Measurements from ENCODE around the gene ATF6. TPM values are rescaled to one million over a fixed set of nuclear protein-coding genes. Genes with fewer than 3 reads are reported as not detected.

Gene ATF6
- total and polyA plus RNA-seq, 2 of the 8 experiments (the other 6 are each of a cell fraction or from before 2014, with no cell fraction given), result 4.6 to 10.0 TPM

GRCh38 chr1:161962091-161962887 lies 196.2 kb downstream of the ATF6 start:
- no peak overlapping the region for H3K27ac ChIP-seq (ENCODE audit: low read depth, low read length)
- H3K4me1 ChIP-seq (replicated peaks in 1 of 4; ENCODE audit: control insufficient read depth in 3 of 4, insufficient read depth in 4 of 4, low read length in 3 of 4), result no peaks in the 10 kb centered on the region; a peak in 1 of 7 replicates
- H2AK5ac ChIP-seq (ENCODE audit: low read depth, low read length), result no peak overlapping the region
- H2BK20ac ChIP-seq (ENCODE audit: low read length), result no peak overlapping the region
- H3K4ac ChIP-seq (replicated peaks; ENCODE audit: insufficient read length, low read depth, low read length), result no peak overlapping the region
- no peak overlapping the region for H3K9ac ChIP-seq (replicated peaks in 1 of 4; ENCODE audit: extremely low read depth in 1 of 4, low read depth in 3 of 4, low read length in 3 of 4)
- H4K8ac ChIP-seq (ENCODE audit: extremely low read depth, insufficient read depth, low read length), result no peak overlapping the region
- H3K4me3 ChIP-seq (ENCODE audit: extremely low read depth in 1 of 4, insufficient read depth in 2 of 4, low read depth in 3 of 4, low read length in 4 of 4), result no peak overlapping the region
- no peak for FAIRE-seq
- no peak overlapping the region for H2BK120ac ChIP-seq (replicated peaks; ENCODE audit: low read depth, low read length)
- H3K23ac ChIP-seq (ENCODE audit: insufficient read length), result no peak overlapping the region
- H3K36me3 ChIP-seq (ENCODE audit: control insufficient read depth in 2 of 4, insufficient read depth in 4 of 4, low read length in 3 of 4), result no peaks in the 10 kb centered on the region
- CTCF ChIA-PET (ENCODE audit: partially characterized antibody), result interaction anchor here (0.6 to 1.2 kb wide), 5 partner anchors 72 to 201 kb away, joined by 3 read pairs; no protein-coding TSS in a partner anchor
- POLR2A ChIA-PET (ENCODE audit: partially characterized antibody), result interaction anchor here (0.7 kb wide), 1 partner anchor 31 kb away, joined by 3 read pairs; no protein-coding TSS in a partner anchor
- no peaks in the 10 kb centered on the region for H3K27me3 ChIP-seq (replicated peaks in 1 of 4; ENCODE audit: control insufficient read depth in 3 of 4, extremely low read depth in 1 of 4, insufficient read depth in 3 of 4, low read length in 3 of 4)
- H4K20me1 ChIP-seq (replicated peaks in 1 of 2; ENCODE audit: control insufficient read depth in 1 of 2, insufficient read depth in 2 of 2, low read length in 2 of 2), result no peaks in the 10 kb centered on the region
- H4K5ac ChIP-seq (ENCODE audit: insufficient read length, low read depth, low read length), result no peak overlapping the region
- H2BK12ac ChIP-seq (ENCODE audit: low read depth, low read length), result no peak overlapping the region
- no peaks in the 10 kb centered on the region for H3K23me2 ChIP-seq (ENCODE audit: low read depth, low read length)
- no peak overlapping the region for H3K18ac ChIP-seq (ENCODE audit: extremely low read depth, low read length)
- no peak overlapping the region for H2BK15ac ChIP-seq (ENCODE audit: low read length)
- no peak overlapping the region for H3K14ac ChIP-seq (ENCODE audit: insufficient read length)
- H2BK5ac ChIP-seq (ENCODE audit: low read depth, low read length), result no peak overlapping the region
- H3K9me3 ChIP-seq (ENCODE audit: insufficient read depth in 2 of 2, low read depth in 1 of 2, low read length in 1 of 2), result no peaks in the 10 kb centered on the region
- H4K91ac ChIP-seq (replicated peaks; ENCODE audit: insufficient read length, low read length), result no peak overlapping the region
- DNase-seq (ENCODE audit: low read depth in 1 of 2, low spot score in 2 of 2), result no peak
- WGBS, 2 experiments (ENCODE audit: extremely low coverage in 1 of 2, insufficient coverage in 1 of 2, insufficient read length in 1 of 2, insufficient replicate concordance in 2 of 2, low coverage in 1 of 2, low lambda C conversion rate in 2 of 2, missing lambda C conversion rate in 1 of 2), result 93% methylated on average over 8 of the region's 8 CpGs; no CpG with 5 or more reads in 1 of the 2 experiments
- H3K4me2 ChIP-seq (ENCODE audit: insufficient read depth in 1 of 2, low read depth in 2 of 2, low read length in 2 of 2), result no peak overlapping the region
- H3K79me2 ChIP-seq (ENCODE audit: control insufficient read depth in 1 of 2, insufficient read depth in 2 of 2, low read length in 2 of 2), result no peaks in the 10 kb centered on the region
- TF ChIP-seq HDAC2 (IDR thresholded peaks at IDR 0.05; ENCODE audit: borderline replicate concordance in 1 of 2, low read depth in 2 of 2, low read length in 2 of 2) (no peak), SIRT6 (IDR thresholded peaks at IDR 0.05; ENCODE audit: low read length) (no peak), ASH2L (IDR thresholded peaks at IDR 0.05; ENCODE audit: low read length) (no peak), HDAC6 (IDR thresholded peaks at IDR 0.05; ENCODE audit: low read depth, low read length) (no peak)
- H2AFZ ChIP-seq (ENCODE audit: low read length), result no peak overlapping the region
- H3K56ac ChIP-seq (replicated peaks; ENCODE audit: insufficient read length, low read depth, low read length), result no peak overlapping the region
- H3K79me1 ChIP-seq (ENCODE audit: low read depth, low read length), result no peaks in the 10 kb centered on the region

Measured in H1 (cell line).